Ovary (tissue), 9 donors: ENCODE measurements around the gene TNIK. TPM values are rescaled to one million over a fixed set of nuclear protein-coding genes. Genes with fewer than 3 reads are reported as not detected.

Experiments
- DNase-seq, 5 donors: peaks; one replicate each; pipeline ENCODE4 v3.0.0-alpha.2; 2019 to 2020
- H3K27ac ChIP-seq, 2 donors: fragments of 200-600 bp; one replicate each; pipeline versions ENCODE4 v1.5.1 to v1.8.0; 2019 to 2022
- H3K27me3 ChIP-seq: fragments of 200-600 bp; one replicate; pipeline ENCODE4 v1.8.0; 2022
- H3K36me3 ChIP-seq: fragments of 200-600 bp; sonication (generic); one replicate; pipeline ENCODE4 v1.5.1; 2019
- H3K4me1 ChIP-seq: one replicate; pipeline ENCODE4 v1.8.1; 2013; ENCODE audit warnings: mild to moderate bottlenecking, moderate library complexity; ENCODE audit not compliant: insufficient read depth
- H3K4me3 ChIP-seq: fragments of 200-600 bp; sonication (generic); one replicate; pipeline ENCODE4 v1.5.1; 2017
- H3K9me3 ChIP-seq, 2 donors: fragments of 200-600 bp in 1 of 2; sonication (generic) in 1 of 2; one replicate each; pipeline versions ENCODE4 v1.5.1 to v1.8.1; 2013 to 2019; ENCODE audit warnings: mild to moderate bottlenecking in 1 of 2, moderate library complexity in 1 of 2
- CTCF ChIP-seq, 3 donors: fragments of 450-650 bp in 2 of 3; fragments of 200-600 bp in 1 of 3; IDR thresholded peaks; one replicate each; pipeline versions ENCODE4 v1.5.1 to v1.8.0; 2016 to 2022; ENCODE audit warnings: antibody characterized with exemption in 3 of 3, mild to moderate bottlenecking in 1 of 3
- EP300 ChIP-seq: sonication (generic); formaldehyde crosslinking; IDR thresholded peaks from one replicate; pipeline ENCODE4 v1.6.1; 2017; ENCODE audit warnings: antibody characterized with exemption
- POLR2A ChIP-seq: fragments of 450-650 bp; IDR thresholded peaks from one replicate; pipeline ENCODE4 v1.6.1; 2017; ENCODE audit warnings: antibody characterized with exemption, mild to moderate bottlenecking, moderate library complexity
- WGBS, 3 donors: extraction: QIAGEN DNeasy Blood & Tissue Kit in 1 of 3; methylation state at CpG; one replicate each; pipeline versions ENCODE4 v1.1.5 to v1.1.7; 2013 to 2017; 5-methylcytosine and 5-hydroxymethylcytosine counted together
- intact Hi-C, 4 donors: fragments of 100-400 bp; cut with DNase I; formaldehyde crosslinking; loops; one replicate each; pipeline versions ENCODE4 v1.11.0 to v1.15.1; 2022 to 2023
- polyA plus RNA-seq, 2 donors: library from polyadenylated mRNA; stranded (reverse); fragments of 200-250 nt in 1 of 2; fragments of 350-450 nt in 1 of 2; fragmentation: Illumina TruSeq in 1 of 2; extraction: RNeasy Lipid Tissue Mini Kit (QIAGEN cat#74804) in 1 of 2; gene quantifications; one replicate each; pipeline ENCODE4 v1.2.3, GENCODE V29; 2013 to 2014
- total RNA-seq, 7 donors: library from RNA; depleted of rRNA in 2 of 7; stranded (reverse); fragments of >200 nt in 2 of 7; fragmentation: NEBNext Ultra II Directional in 3 of 7; extraction: Animal tissue kit (Norgen Biotek cat#: 25700) in 3 of 7; gene quantifications; one replicate each; pipeline versions ENCODE4 v1.1.0 to v1.2.4, GENCODE V29; 2016 to 2023
- donor health status: DM: no; HTN: no; CAD: no; lungs with moderate emphysema.
- donor health status: DM: no; HTN: no; CAD: no.
- donor health status: Bipolar disorder and iron deficiency.
- donor health status: DM: yes; HTN: yes; CAD: no.
- donor health status: DM: no; HTN: no; CAD: no.
- donor health status: DM: yes; HTN: yes; CAD: no.

Gene TNIK
- total and polyA plus RNA-seq, 9 donors, result 1.1 to 9.5 (median 4.5) TPM

DNA sequence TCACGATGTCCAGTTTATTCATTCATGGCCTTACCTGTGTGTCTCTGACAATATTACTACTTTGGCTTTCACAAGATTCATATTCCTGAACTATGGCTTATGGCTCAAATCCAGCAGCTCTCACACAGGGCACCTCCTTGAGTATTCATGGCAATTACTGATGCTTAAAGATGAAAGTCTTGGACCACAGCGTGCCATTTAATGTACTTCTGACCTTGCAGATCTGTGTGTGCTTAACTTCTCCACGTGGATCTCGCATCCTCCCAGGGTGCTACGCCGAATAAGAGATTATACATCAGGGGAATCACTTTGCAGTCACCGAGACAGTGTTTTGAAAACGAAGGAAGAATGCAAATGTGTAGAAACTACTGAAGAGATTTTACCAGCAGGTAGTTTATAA lies 147.5 kb downstream of the TNIK start:
- Histone ChIP-seq H3K9me3 (no peaks in the 10 kb centered on the region), H3K27ac (no peak overlapping the region), H3K36me3 (no peaks in the 10 kb centered on the region), H3K4me3 (no peak overlapping the region), H3K27me3 (no peaks in the 10 kb centered on the region), H3K4me1 (no peaks in the 10 kb centered on the region)
- DNase-seq, result no peak
- intact Hi-C loops, result no loop called here
- no peak for TF ChIP-seq CTCF (IDR thresholded peaks at IDR 0.05)
- TF ChIP-seq POLR2A, result no peak
- no peak for TF ChIP-seq EP300
- WGBS, 3 donors, result 86 to 90% (median 86%) methylated on average over 8 of the region's 8 CpGs

GRCh38 chr3:171311784-171312183 lies 148.4 kb downstream of the TNIK start:
- no peak for DNase-seq
- H3K4me3 ChIP-seq, result no peak overlapping the region
- H3K9me3 ChIP-seq, result no peaks in the 10 kb centered on the region
- WGBS, 3 donors, result 75 to 79% (median 78%) methylated on average over 6 of the region's 6 CpGs
- H3K36me3 ChIP-seq, result no peaks in the 10 kb centered on the region
- intact Hi-C loops, result no loop called here
- no peaks in the 10 kb centered on the region for H3K27me3 ChIP-seq
- no peaks in the 10 kb centered on the region for H3K4me1 ChIP-seq
- TF ChIP-seq CTCF (IDR thresholded peaks at IDR 0.05) (no peak), EP300 (no peak), POLR2A (no peak)
- H3K27ac ChIP-seq, result no peak overlapping the region

- no peaks in the 10 kb centered on the region for H3K27me3 ChIP-seq
- H3K4me1 ChIP-seq, result no peaks in the 10 kb centered on the region
- intact Hi-C loops, result no loop called here
- no peaks in the 10 kb centered on the region for H3K9me3 ChIP-seq
- no peak overlapping the region for H3K4me3 ChIP-seq
- DNase-seq, result no peak
- H3K36me3 ChIP-seq, result no peaks in the 10 kb centered on the region
- TF ChIP-seq EP300 (no peak), CTCF (IDR thresholded peaks at IDR 0.05) (no peak), POLR2A (no peak)
- no peak overlapping the region for H3K27ac ChIP-seq
Observed at GRCh38 chr3:171309906-171310359, 150.3 kb downstream of the TNIK start.

DNA sequence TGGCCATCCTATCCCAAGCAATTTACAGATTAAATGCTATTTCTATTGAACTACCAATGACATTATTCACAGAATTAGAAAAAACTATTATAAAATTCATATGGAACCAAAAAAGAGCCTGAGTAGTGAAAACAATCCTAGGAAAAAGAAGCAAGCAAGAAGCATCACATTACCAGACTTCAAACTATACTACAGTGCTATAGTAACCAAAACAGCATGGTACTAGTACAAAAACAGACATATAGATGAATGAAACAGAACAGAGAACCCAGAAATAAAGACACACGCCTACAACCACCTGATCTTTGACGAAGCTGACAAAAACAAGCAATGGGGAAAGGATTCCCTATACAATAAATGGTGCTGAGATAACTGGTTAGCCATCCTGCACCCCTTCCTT lies 152.2 kb downstream of the TNIK start:
- no peaks in the 10 kb centered on the region for H3K27me3 ChIP-seq
- TF ChIP-seq CTCF (IDR thresholded peaks at IDR 0.05), result no peak
- TF ChIP-seq POLR2A, result no peak
- no peak for TF ChIP-seq EP300
- H3K27ac ChIP-seq, result no peak overlapping the region
- no peaks in the 10 kb centered on the region for H3K36me3 ChIP-seq
- H3K9me3 ChIP-seq, result no peaks in the 10 kb centered on the region
- intact Hi-C loops, result no loop called here
- no peak for DNase-seq
- H3K4me3 ChIP-seq, result no peak overlapping the region
- no peaks in the 10 kb centered on the region for H3K4me1 ChIP-seq
- WGBS, 3 donors, result 50 to 95% (median 92%) methylated on average over 2 of the region's 2 CpGs
